Body of pancreas (tissue), 4 donors: ENCODE data around the gene CSTB. TPM values are rescaled to one million over a fixed set of nuclear protein-coding genes. Genes with fewer than 3 reads are reported as not detected.
A peak's percentile ranks its signal among the peaks of the same experiment; 100 is the strongest.

Experiments used
- ATAC-seq: fragments of 150-250 bp; one replicate; pipeline ENCODE4 v1.9.1; 2016
- DNase-seq, 4 donors: peaks; one replicate each; pipeline ENCODE4 v3.0.0-alpha.2; 2019
- H3K27ac ChIP-seq, 4 donors: fragments of 200-600 bp; sonication (generic); 1 replicate in 3 of 4; 2 replicates in 1 of 4; pipeline versions ENCODE4 v1.5.1 to v1.6.1; 2016 to 2019; ENCODE audit warnings: mild to moderate bottlenecking in 1 of 4, mixed read lengths in 1 of 4, moderate library complexity in 1 of 4
- H3K27me3 ChIP-seq, 2 donors: fragments of 200-600 bp; sonication (generic); one replicate each; pipeline ENCODE4 v1.6.0; 2016; ENCODE audit warnings: mild to moderate bottlenecking in 1 of 2
- H3K36me3 ChIP-seq, 2 donors: fragments of 200-600 bp; sonication (generic); replicated peaks in 1 of 2; 2 replicates each; pipeline ENCODE4 v1.5.1; 2016; ENCODE audit warnings: low read depth in 2 of 2; ENCODE audit not compliant: insufficient read depth in 1 of 2
- H3K4me1 ChIP-seq: fragments of 200-600 bp; sonication (generic); one replicate; pipeline ENCODE4 v1.6.0; 2016
- H3K4me3 ChIP-seq, 2 donors: fragments of 200-600 bp; sonication (generic); 1 replicate in 1 of 2; 2 replicates in 1 of 2; pipeline ENCODE4 v1.5.1; 2016 to 2019
- H3K9me3 ChIP-seq, 3 donors: fragments of 200-600 bp; sonication (generic); 1 replicate in 2 of 3; 2 replicates in 1 of 3; pipeline ENCODE4 v1.5.1; 2016
- CTCF ChIP-seq, 7 experiments: fragments of 450-650 bp in 4 of 7; fragments of 200-600 bp in 3 of 7; sonication (generic) in 3 of 7; IDR thresholded peaks; one replicate each; pipeline ENCODE4 v1.5.1; 2016 to 2019; ENCODE audit warnings: antibody characterized with exemption in 7 of 7
- POLR2A ChIP-seq, 3 donors: fragments of 450-650 bp; IDR thresholded peaks; one replicate each; pipeline ENCODE4 v1.6.1; 2016; ENCODE audit warnings: antibody characterized with exemption in 3 of 3, mild to moderate bottlenecking in 2 of 3
- WGBS, 2 donors: methylation state at CpG; one replicate each; pipeline ENCODE4 v1.1.5; 2017; 5-methylcytosine and 5-hydroxymethylcytosine counted together
- intact Hi-C: fragments of 100-400 bp; cut with DNase I; formaldehyde crosslinking; loops from one replicate; pipeline ENCODE4 v1.15.1; 2023
- total RNA-seq, 2 donors: library from RNA; depleted of rRNA; stranded (reverse); fragments of >200 nt; gene quantifications; one replicate each; pipeline ENCODE4 v1.1.0, GENCODE V29; 2016

CSTB gene
- total RNA-seq, 2 donors from 2014 or later, result 8.6 to 11.9 TPM

- Histone ChIP-seq H3K4me1 (peaks cover 20% of the 10 kb centered on the region), H3K27ac (peak within 1 kb of the TSS; percentile 29 to 90 (median 78)), H3K9me3 (no peaks in the 10 kb centered on the region), H3K27me3 (no peaks in the 10 kb centered on the region), H3K4me3 (peak within 1 kb of the TSS; percentile 91 to 95), H3K36me3 (peaks cover 0 to 17% of the 10 kb centered on the region in 2 donors)
- TF ChIP-seq CTCF (IDR thresholded peaks at IDR 0.05), result peak; percentile 72 to 100 (median 100)
- TF ChIP-seq POLR2A (IDR thresholded peaks at IDR 0.05), result peak; percentile 51 to 76 (median 67)
- peak; percentile 96 for ATAC-seq
- intact Hi-C loops, result no loop called here
- peak; percentile 88 to 94 (median 92) for DNase-seq
- WGBS, 2 donors, result 0 to 1% methylated on average over 22 to 83 of the region's 83 CpGs
Observed at GRCh38 chr21:43789276-43790009, 13.3 kb upstream of the CSTB start, which contains the start of gene RRP1. Gene RRP1 (plus strand): TSS chr21:43789577. CDS start chr21:43789630, 53 bp downstream.

- Histone ChIP-seq H3K27me3 (no peaks in the 10 kb centered on the region), H3K4me1 (peaks cover 20% of the 10 kb centered on the region), H3K9me3 (no peaks in the 10 kb centered on the region), H3K27ac (no peak overlapping the region), H3K4me3 (no peak overlapping the region), H3K36me3 (no peaks in the 10 kb centered on the region)
- WGBS, 2 donors, result 84 to 100% methylated on average over 9 to 38 of the region's 38 CpGs
- TF ChIP-seq POLR2A (IDR thresholded peaks at IDR 0.05) (no peak), CTCF (IDR thresholded peaks at IDR 0.05) (no peak)
- DNase-seq (no peak), ATAC-seq (no peak)
- intact Hi-C loops, result no loop called here
Observed at GRCh38 chr21:43786807-43787440, 10.8 kb upstream of the CSTB start.

- H3K27me3 ChIP-seq, result no peaks in the 10 kb centered on the region
- H3K36me3 ChIP-seq, result no peaks in the 10 kb centered on the region
- H3K4me3 ChIP-seq, result no peak overlapping the region
- H3K4me1 ChIP-seq, result peaks cover 20% of the 10 kb centered on the region
- WGBS, 2 donors, result 77% methylated on average over 16 to 18 of the region's 18 CpGs
- no peaks in the 10 kb centered on the region for H3K9me3 ChIP-seq
- no peak for TF ChIP-seq CTCF (IDR thresholded peaks at IDR 0.05)
- TF ChIP-seq POLR2A (IDR thresholded peaks at IDR 0.05), result no peak
- ATAC-seq (no peak), DNase-seq (no peak)
- no peak overlapping the region for H3K27ac ChIP-seq
- intact Hi-C loops, result no loop called here
Observed at GRCh38 chr21:43786300-43786806, 10.2 kb upstream of the CSTB start.

- H3K27me3 ChIP-seq, result no peaks in the 10 kb centered on the region
- H3K9me3 ChIP-seq, result no peaks in the 10 kb centered on the region
- no peaks in the 10 kb centered on the region for H3K36me3 ChIP-seq
- H3K4me1 ChIP-seq, result peaks cover 9% of the 10 kb centered on the region
- H3K4me3 ChIP-seq, result no peak overlapping the region
- no peak for ATAC-seq
- no peak for TF ChIP-seq CTCF (IDR thresholded peaks at IDR 0.05)
- TF ChIP-seq POLR2A (IDR thresholded peaks at IDR 0.05), result no peak
- H3K27ac ChIP-seq, result no peak overlapping the region
- intact Hi-C loops, result no loop called here
- 37 to 44% methylated on average over 3 of the region's 3 CpGs for WGBS, 2 donors
- no peak for DNase-seq
Observed at GRCh38 chr21:43785134-43785533, 9.0 kb upstream of the CSTB start.
